Stimulated activated effector memory CD8-positive, alpha-beta T cell treated with anti-CD3 and anti-CD28 coated beads, Interleukin-12 subunit alpha, Interleukin-12 subunit beta, amount 100 ng/mL, for 72 hours (primary cell): ENCODE measurements around the gene F5.
A peak's percentile ranks its signal among the peaks of the same experiment; 100 is the strongest.

Source experiments
- ATAC-seq: fragments of 150-1000 bp; cut with Tn5 transposase; 2 replicates; pipeline ENCODE4 v1.10.0; 2021
- DNase-seq, 2 donors: peaks; one replicate each; pipeline ENCODE4 v3.0.0; 2021 to 2022; ENCODE audit warnings: low spot score in 2 of 2
- H3K27ac Mint-ChIP-seq: one replicate; pipeline ENCODE4 v1.8.0; 2022; ENCODE audit warnings: mild to moderate bottlenecking, mixed read lengths
- H3K36me3 Mint-ChIP-seq: one replicate; pipeline ENCODE4 v1.8.0; 2022; ENCODE audit warnings: mild to moderate bottlenecking, mixed read lengths
- H3K4me1 Mint-ChIP-seq: one replicate; pipeline ENCODE4 v1.8.0; 2022; ENCODE audit warnings: mixed read lengths
- H3K4me3 Mint-ChIP-seq: one replicate; pipeline ENCODE4 v1.8.0; 2022; ENCODE audit warnings: mild to moderate bottlenecking, mixed read lengths
- H3K9me3 Mint-ChIP-seq: one replicate; pipeline ENCODE4 v1.8.0; 2022; ENCODE audit warnings: mixed read lengths

Gene F5

DNA sequence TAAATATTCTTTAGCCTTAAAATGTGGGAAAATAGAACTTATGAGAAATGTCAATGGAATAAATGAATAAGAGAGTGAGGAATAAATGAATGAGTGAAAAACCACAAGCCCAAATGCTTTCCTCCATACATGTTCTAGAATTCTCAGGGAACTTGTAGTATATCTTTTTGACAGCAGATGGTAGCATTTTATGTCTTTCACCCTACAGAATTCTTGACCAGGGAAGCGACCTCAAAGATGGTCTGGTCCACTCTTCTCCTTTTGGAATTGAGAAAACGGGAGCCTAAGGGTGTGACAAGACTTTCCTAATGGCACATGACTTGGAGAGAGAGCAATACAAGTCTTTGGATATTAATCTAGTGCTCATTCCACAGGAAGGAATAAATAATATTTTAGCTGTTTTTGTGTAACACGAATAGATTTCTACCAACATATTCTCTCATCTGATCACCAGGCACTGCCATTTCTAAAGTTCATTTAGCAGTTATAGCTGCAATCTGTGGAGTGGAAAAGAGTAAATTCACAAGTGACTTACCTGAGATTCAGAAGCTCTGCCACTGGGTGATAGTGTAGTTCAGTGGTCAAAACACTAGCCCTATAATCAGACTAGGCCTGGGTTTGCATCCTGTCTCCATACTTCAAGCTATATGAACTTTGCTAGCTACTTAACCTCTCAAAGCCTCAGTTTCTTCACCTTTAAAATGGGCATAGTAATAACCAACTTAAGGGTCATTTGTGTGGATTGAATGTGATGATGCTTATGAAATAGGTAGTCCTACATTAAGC lies 15.0 kb upstream of the F5 start:
- no peak for ATAC-seq
- no peak for DNase-seq
- Mint-ChIP-seq H3K4me3 (no peak overlapping the region), H3K4me1 (peaks cover 45% of the 10 kb centered on the region), H3K36me3 (peaks cover 7% of the 10 kb centered on the region), H3K9me3 (no peaks in the 10 kb centered on the region), H3K27ac (peak overlapping the region; percentile 32)

DNA sequence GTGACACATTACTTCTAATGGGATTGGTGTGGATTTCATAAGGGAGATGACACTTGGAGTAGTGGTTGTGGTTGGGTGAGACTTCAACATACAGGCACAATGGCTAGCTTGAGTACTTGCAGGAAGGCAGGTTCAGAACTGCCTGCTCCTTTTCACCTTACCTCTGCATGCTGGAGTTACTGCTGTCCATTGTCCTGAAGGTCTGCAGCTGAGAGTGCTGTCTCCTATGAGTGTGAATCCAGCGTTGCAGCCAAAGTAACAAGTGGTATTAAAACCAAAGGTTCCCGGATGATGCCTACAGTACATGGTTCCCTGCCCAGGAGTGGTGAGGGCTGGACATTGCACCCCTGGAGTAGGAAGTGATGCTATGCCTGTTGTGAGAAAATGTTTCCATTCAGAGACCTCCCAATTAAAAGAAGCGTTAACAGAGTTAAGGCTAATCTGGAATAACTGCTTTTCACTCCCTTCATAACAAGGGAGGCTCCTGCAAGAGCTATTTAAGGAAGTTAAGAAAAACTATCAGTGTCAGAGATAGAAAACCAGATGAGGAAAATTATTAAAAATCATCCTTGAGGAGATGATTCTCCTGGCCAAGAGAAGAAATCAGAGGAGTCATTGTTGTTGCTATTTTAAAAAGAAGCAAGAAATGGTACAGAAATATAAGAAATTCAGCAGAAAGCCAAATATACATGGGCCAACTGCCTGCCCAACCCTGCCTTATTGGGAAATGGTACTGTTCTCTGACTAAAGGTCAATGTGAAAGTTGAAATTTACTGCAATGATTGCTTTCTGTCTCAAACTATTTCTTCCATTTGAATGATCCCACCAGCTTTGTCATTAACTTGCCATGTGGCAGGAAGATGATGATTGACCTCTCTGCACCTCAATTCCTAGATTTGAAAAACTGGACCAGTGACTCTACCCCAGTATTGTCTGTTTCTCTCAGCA lies 9.8 kb upstream of the F5 start:
- ATAC-seq = no peak
- Mint-ChIP-seq H3K36me3 (peaks cover 7% of the 10 kb centered on the region), H3K9me3 (no peaks in the 10 kb centered on the region), H3K4me1 (peaks cover 30% of the 10 kb centered on the region), H3K27ac (no peak overlapping the region), H3K4me3 (no peak overlapping the region)
- no peak for DNase-seq

DNA sequence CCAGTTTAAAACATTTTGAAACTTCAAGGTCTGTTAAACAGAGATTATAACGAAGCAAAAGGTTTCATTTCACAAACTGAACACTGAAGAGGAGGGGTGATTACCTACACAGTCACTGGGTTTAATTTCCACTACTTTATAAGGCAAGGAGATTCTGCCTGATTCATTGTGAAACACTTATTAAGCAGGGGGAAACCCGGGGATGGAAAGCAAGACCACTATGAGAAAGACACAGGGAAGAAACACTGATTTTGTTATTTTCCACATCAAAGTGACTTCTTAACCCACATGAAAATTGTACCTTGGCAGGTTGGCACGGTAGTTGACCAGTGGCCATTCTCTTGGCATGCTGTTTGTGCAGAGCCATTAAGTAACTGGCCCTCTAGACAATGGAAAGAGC lies 8.1 kb upstream of the F5 start:
- ATAC-seq = peak; percentile 98
- Mint-ChIP-seq H3K4me3 (peak overlapping the region; percentile 46), H3K36me3 (no peaks in the 10 kb centered on the region), H3K27ac (no peak overlapping the region), H3K9me3 (no peaks in the 10 kb centered on the region), H3K4me1 (peaks cover 24% of the 10 kb centered on the region)
- no peak for DNase-seq

DNA sequence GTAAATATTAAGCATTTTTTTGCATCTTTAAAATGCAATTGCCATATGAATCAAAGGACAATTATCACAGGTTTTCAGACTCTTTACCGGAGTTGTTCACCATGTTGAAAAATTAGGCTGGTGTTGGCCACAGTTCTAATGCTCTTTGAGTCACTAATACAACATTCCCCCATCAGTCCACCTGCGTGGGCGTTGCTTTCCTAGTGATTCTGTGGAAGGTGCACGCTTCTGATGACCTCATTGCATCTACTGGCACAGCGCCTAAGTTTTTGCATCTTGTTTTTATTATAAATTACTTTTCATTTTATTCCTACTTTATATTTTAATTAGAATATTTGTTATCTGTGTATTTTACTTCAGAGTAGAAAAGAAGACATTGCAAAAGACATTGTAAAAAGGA lies 4.7 kb upstream of the F5 start:
- no peak for ATAC-seq
- no peak for DNase-seq
- no peak overlapping the region for H3K4me3 Mint-ChIP-seq
- H3K27ac Mint-ChIP-seq = no peak overlapping the region
- H3K9me3 Mint-ChIP-seq = no peaks in the 10 kb centered on the region
- H3K4me1 Mint-ChIP-seq = peaks cover 43% of the 10 kb centered on the region
- no peaks in the 10 kb centered on the region for H3K36me3 Mint-ChIP-seq

DNA sequence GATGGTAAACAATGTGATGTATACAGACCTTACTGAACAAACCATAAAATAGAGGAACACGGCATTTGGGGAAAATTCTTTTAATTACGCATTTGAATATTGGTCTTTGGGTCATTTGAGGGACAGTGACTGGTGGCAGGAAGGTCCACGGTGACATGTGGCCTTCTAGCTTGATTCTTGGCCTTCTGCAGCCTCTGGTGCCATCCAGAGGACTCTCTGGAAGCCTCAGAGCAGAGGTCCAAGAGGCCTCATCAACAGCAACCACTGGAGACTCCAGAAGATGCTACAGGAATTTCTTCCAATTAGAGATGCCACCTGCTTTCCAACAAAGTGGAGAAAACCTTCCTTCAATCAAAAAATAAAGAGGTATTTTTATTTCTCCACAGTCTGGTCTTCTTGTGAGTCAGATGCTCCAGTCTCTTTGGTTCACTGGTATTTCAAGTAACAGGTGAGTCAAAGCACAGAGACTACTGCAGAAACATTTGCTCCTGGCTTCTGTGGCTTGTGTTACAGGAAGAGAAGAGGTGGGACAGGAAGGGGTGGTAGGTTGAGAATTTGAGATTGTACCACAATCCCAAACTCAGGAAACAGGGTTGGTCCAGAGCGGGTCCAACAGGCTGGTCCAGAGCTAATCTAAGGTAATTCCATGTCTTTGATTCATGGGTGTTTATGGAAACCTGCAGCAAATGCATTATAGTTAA lies 2.7 kb upstream of the F5 start:
- no peaks in the 10 kb centered on the region for H3K9me3 Mint-ChIP-seq
- ATAC-seq (peak; percentile 72), DNase-seq (no peak)
- H3K4me1 Mint-ChIP-seq = peaks cover 40% of the 10 kb centered on the region
- H3K27ac Mint-ChIP-seq = peak overlapping the region; percentile 32
- no peaks in the 10 kb centered on the region for H3K36me3 Mint-ChIP-seq
- H3K4me3 Mint-ChIP-seq = peak overlapping the region; percentile 40

DNA sequence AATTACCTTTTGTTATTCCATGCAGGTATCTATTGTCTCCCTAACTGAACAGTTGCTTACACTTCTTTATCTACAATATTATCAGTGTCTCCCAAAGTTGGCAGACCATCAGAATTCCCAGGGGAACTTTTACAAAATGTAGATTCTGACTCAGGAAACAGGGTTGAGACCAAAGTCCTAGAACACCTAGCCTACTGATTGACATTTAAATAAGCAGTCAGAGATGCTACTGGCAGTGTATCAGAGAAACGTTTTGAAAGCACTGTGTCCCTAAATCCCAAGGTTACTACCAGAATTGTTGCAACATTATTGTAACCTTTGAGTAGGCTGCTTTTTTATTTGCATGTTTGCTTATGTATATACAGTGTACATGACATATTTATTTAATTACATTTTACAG lies 1.8 kb upstream of the F5 start:
- ATAC-seq (no peak), DNase-seq (no peak)
- Mint-ChIP-seq H3K36me3 (no peaks in the 10 kb centered on the region), H3K9me3 (no peaks in the 10 kb centered on the region), H3K4me3 (no peak overlapping the region), H3K27ac (no peak overlapping the region), H3K4me1 (peaks cover 33% of the 10 kb centered on the region)

DNA sequence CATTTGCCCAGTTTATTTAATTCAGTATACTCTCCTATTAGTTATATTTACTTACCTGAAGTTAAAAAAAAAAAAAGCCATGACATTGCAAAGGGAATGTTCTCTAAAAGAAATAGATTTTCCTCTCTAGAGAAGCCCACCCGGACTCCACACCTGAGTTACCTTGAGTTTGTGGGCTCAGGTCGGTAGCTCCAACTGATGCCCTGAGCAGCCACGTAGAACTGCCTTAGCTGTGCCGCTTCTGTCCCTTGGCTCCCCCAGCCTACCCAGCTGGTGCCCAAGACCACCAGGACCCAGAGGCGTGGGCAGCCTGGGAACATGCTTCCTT lies 250 bp downstream of the F5 start:
- peak; percentile 47 for ATAC-seq
- no peaks in the 10 kb centered on the region for H3K36me3 Mint-ChIP-seq
- peak overlapping the region; percentile 81 for H3K27ac Mint-ChIP-seq
- no peaks in the 10 kb centered on the region for H3K9me3 Mint-ChIP-seq
- peaks cover 28% of the 10 kb centered on the region for H3K4me1 Mint-ChIP-seq
- peak overlapping the region; percentile 84 for H3K4me3 Mint-ChIP-seq
- DNase-seq = no peak

GRCh38 chr1:169585181-169585580 lies 1.1 kb downstream of the F5 start:
- Mint-ChIP-seq H3K4me3 (peak overlapping the region; percentile 84), H3K9me3 (no peaks in the 10 kb centered on the region), H3K4me1 (peaks cover 28% of the 10 kb centered on the region), H3K27ac (peak overlapping the region; percentile 56), H3K36me3 (no peaks in the 10 kb centered on the region)
- ATAC-seq (no peak), DNase-seq (no peak)

DNA sequence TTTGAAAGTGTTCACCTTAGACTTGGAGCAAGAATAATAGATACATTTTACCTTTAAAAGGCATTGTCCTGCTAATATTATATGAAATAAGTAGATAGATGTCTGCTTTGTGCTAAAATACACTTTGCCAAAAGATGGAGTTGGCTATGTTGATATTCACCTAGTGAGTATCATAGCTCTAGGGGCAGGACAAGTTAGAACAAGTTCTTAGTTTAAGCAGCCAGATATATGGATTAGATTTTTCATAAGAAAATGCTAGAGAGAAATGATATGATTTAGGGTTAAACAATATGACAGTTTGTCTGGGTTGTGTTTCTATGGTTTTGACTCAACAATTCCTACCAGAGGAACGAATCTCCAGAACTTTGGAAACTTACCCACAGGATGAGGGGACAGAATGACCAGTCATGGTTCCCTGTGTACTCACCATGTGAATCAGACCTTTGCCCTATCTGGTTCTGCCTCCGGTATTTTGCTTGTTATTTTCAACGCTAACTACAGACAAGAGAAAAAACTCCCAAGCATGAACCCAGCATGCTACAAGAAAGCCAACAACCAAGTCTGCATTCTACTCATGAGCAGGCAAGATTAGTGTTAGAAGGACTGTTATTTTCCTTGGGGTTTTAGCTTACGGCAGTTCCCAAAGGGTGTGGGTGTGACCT lies 1.7 kb downstream of the F5 start:
- DNase-seq (no peak), ATAC-seq (peak; percentile 60)
- Mint-ChIP-seq H3K36me3 (no peaks in the 10 kb centered on the region), H3K9me3 (no peaks in the 10 kb centered on the region), H3K27ac (peak overlapping the region; percentile 56), H3K4me3 (peak overlapping the region; percentile 84), H3K4me1 (peaks cover 28% of the 10 kb centered on the region)

DNA sequence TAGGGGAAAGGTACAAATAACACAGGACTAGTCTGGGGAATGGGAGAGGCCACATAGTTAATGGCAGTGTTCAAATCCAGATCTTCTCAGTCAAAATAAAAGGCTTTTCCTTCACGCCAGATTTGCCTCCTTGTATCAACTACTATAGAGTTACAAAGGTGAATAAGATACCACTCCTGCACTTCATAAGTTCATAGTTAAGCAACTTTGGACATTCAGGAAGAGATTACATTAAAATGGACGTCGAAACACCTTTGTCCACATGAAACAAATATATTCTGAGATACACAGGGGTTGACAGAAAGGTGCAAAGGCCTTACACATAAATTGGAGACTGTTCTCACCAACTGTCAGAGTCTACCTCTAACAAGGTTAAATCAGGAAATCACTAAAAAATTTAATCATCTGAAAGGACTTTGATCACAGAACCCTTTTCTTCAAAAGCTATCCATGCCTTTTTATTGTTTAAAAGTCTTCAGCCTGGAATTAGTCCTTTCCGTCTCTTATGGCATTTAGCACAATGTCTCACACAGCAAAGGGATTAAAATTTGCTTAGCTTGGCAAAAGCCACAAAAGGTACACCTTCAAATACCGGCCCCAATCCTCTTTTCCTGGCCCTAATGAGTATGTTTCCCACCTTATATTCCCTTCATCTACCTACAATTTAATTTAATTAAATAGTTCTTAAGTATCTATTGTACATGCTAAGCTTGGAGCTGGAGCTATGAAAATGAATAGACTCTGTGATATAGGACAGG lies 8.1 kb downstream of the F5 start:
- Mint-ChIP-seq H3K27ac (no peak overlapping the region), H3K4me1 (no peaks in the 10 kb centered on the region), H3K4me3 (no peak overlapping the region), H3K9me3 (no peaks in the 10 kb centered on the region), H3K36me3 (no peaks in the 10 kb centered on the region)
- ATAC-seq = no peak
- DNase-seq = no peak

- H3K36me3 Mint-ChIP-seq = peaks cover 9% of the 10 kb centered on the region
- no peak for ATAC-seq
- no peaks in the 10 kb centered on the region for H3K9me3 Mint-ChIP-seq
- no peak for DNase-seq
- H3K27ac Mint-ChIP-seq = no peak overlapping the region
- H3K4me3 Mint-ChIP-seq = no peak overlapping the region
- H3K4me1 Mint-ChIP-seq = peaks cover 9% of the 10 kb centered on the region
These were observed 9.3 kb downstream of the F5 start for GRCh38 chr1:169576935-169577331.

- Mint-ChIP-seq H3K4me3 (no peak overlapping the region), H3K9me3 (no peaks in the 10 kb centered on the region), H3K4me1 (peaks cover 9% of the 10 kb centered on the region), H3K36me3 (peaks cover 15% of the 10 kb centered on the region), H3K27ac (no peak overlapping the region)
- ATAC-seq (no peak), DNase-seq (no peak)
These were observed 9.9 kb downstream of the F5 start for GRCh38 chr1:169576241-169576934.

- ATAC-seq (no peak), DNase-seq (no peak)
- peaks cover 9% of the 10 kb centered on the region for H3K4me1 Mint-ChIP-seq
- H3K9me3 Mint-ChIP-seq = no peaks in the 10 kb centered on the region
- peaks cover 31% of the 10 kb centered on the region for H3K36me3 Mint-ChIP-seq
- H3K4me3 Mint-ChIP-seq = no peak overlapping the region
- no peak overlapping the region for H3K27ac Mint-ChIP-seq
These were observed 11.9 kb downstream of the F5 start for GRCh38 chr1:169574336-169574735.

DNA sequence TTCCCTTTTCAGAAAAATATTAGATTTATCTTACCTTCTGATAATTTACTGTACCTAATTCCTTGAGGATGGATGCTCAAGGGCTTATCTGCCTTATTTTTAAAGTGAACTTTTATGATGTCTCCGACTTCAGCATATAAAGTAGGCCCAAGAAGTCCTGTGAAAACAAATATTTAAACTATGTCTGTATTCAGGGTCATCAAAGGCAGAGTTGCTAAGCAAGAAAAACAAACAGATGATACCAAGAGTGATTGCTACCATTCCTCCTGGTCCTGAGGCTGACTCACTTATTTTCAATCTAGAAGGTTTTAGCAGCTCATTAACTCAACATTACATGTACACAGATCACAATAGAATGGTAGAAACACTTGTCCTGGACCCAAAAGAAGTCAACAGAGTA lies 14.1 kb downstream of the F5 start:
- DNase-seq (no peak), ATAC-seq (no peak)
- peak overlapping the region; percentile 9 for H3K27ac Mint-ChIP-seq
- no peaks in the 10 kb centered on the region for H3K9me3 Mint-ChIP-seq
- H3K4me3 Mint-ChIP-seq = no peak overlapping the region
- peaks cover 31% of the 10 kb centered on the region for H3K36me3 Mint-ChIP-seq
- peaks cover 9% of the 10 kb centered on the region for H3K4me1 Mint-ChIP-seq
